Astrocyte of the cerebellum (primary cell): Measurements from ENCODE around the gene GBA3.

Experiments used
- DNase-seq: peaks from one replicate; pipeline ENCODE4 v3.0.0-alpha.2; 2011; ENCODE audit warnings: low read depth
- H3K4me3 ChIP-seq: 2 replicates; pipeline ENCODE4 v1.5.1; 2011; ENCODE audit warnings: mild to moderate bottlenecking, low read depth, low read length, moderate library complexity
- in situ Hi-C: cut with HindIII; loops from 2 replicates; pipeline ENCODE4 v1.10.0; 2017; ENCODE audit warnings: low sequenced_read_pairs
- TF ChIP-seq, protein P1 (sequence below): IDR thresholded peaks from 2 replicates; pipeline ENCODE4 v1.5.1; 2012; ENCODE audit warnings: low read length, low read depth, moderate library complexity, mild to moderate bottlenecking; ENCODE audit errors: missing control alignments

GBA3 gene

DNA sequence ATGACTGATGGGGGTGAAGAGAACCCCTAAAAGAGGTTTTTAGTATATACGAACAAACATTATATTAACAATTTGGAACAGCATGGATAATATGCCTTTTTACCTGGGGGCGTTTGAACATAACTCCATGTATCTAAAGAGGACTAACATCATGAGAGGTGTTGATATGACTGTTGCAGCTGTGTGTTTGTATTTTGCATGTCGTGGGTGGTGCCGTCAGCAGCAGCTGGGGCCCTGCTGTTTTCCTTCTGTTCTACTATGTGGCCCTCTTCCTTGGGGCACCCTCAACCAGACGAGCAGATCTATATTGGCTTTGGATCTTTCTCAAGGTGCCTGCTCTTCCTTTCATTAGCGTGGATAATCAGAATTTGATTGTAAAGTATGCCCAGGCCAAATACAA lies 11.2 kb downstream of the GBA3 start:
- no peak for DNase-seq
- TF ChIP-seq, protein P1, sequence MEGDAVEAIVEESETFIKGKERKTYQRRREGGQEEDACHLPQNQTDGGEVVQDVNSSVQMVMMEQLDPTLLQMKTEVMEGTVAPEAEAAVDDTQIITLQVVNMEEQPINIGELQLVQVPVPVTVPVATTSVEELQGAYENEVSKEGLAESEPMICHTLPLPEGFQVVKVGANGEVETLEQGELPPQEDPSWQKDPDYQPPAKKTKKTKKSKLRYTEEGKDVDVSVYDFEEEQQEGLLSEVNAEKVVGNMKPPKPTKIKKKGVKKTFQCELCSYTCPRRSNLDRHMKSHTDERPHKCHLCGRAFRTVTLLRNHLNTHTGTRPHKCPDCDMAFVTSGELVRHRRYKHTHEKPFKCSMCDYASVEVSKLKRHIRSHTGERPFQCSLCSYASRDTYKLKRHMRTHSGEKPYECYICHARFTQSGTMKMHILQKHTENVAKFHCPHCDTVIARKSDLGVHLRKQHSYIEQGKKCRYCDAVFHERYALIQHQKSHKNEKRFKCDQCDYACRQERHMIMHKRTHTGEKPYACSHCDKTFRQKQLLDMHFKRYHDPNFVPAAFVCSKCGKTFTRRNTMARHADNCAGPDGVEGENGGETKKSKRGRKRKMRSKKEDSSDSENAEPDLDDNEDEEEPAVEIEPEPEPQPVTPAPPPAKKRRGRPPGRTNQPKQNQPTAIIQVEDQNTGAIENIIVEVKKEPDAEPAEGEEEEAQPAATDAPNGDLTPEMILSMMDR = no peak
- in situ Hi-C loops = no loop called here
- H3K4me3 ChIP-seq = no peak overlapping the region

GRCh38 chr4:22707390-22707789 lies 14.7 kb downstream of the GBA3 start:
- in situ Hi-C loops = no loop called here
- no peak for DNase-seq
- TF ChIP-seq, protein P1 = no peak
- no peak overlapping the region for H3K4me3 ChIP-seq

DNA sequence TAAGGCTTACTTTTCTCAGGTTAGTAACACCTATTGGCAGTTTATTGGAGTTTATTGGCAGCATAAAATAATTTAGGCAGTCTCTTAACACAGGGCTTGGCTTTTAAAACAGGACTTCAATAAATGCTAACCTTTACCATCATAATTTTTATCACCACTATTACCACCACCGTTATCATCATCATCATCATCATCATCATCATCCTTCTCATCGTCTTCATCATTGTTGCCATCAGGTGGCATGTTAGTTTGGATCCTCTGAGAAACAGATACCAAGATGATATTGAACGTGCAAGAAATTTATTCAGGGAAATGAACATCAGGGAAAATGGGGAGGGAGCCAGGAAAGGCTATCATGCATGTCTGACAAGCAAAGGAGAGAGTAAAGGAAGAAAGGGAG lies 16.2 kb downstream of the GBA3 start:
- no peak for DNase-seq
- no peak overlapping the region for H3K4me3 ChIP-seq
- in situ Hi-C loops = no loop called here
- TF ChIP-seq, protein P1 = no peak

- TF ChIP-seq, protein P1 = no peak
- in situ Hi-C loops = no loop called here
- H3K4me3 ChIP-seq = no peak overlapping the region
- no peak for DNase-seq
Observed at GRCh38 chr4:22712105-22712504, 19.4 kb downstream of the GBA3 start.

DNA sequence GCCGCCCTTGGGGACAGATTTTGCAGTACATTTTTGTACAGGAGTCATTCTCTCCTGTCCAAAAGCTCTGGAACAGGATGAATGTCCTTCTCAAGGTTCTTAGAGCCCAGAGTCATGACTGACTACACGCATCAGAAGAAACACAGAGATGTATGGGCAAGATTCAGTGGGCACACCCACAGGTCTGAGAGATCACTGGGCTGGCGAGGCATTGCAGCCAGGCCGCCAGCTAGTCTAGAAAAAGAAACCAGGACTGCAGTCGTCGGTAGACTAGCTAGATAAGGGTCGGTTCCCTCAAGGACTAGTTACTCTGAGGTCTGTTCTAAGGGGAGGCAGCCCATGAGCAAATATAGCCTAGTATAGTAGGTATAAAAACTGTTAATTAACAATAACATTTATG lies 19.8 kb downstream of the GBA3 start:
- TF ChIP-seq, protein P1 = no peak
- in situ Hi-C loops = no loop called here
- no peak for DNase-seq
- no peak overlapping the region for H3K4me3 ChIP-seq

DNA sequence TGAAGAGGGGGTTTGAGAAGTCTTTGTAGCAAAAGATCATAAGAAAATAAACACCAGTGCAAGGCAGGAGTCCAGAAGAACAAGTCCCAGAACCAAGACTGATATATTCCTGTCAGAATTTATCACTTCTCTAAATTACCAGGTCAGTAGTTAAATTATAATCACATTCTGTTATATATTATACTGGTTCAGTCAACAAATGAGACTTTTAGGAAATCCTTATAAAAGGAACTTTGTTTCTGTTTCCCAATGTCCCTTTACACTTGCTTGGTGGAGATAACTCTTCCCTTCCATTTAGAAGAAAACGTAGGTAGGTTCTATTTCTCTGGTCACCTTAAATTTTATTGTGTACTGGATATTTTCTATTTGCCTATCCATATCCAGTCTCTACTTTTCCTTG lies 21.1 kb downstream of the GBA3 start:
- TF ChIP-seq, protein P1 = no peak
- in situ Hi-C loops = no loop called here
- H3K4me3 ChIP-seq = no peak overlapping the region
- no peak for DNase-seq

DNA sequence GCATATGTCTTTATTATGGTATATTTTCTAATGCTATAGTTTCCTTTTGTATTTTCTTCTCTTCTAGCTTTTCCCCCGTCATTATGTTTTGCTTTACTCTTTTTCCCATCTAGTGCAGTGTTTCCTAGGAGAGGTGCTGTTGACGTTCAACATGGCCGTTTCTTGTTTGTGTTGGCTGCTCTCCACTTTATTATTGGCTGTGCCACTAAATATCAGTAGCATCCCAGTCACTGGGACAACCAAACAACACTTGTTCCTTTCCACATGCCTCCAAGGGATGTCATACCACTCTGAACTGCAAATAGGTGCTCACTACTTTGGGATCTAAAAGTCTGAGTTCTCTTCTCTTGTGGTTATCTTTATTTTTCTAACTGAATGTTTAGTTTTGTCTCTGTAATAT lies 26.5 kb downstream of the GBA3 start:
- in situ Hi-C loops = no loop called here
- no peak for DNase-seq
- TF ChIP-seq, protein P1 = no peak
- no peak overlapping the region for H3K4me3 ChIP-seq
